MM.1S (cell line): ENCODE measurements around the gene METTL1.

Source experiments
- CTCF ChIP-seq: fragments of 300-600 bp; sonication (generic); IDR thresholded peaks from 2 replicates; pipeline ENCODE4 v1.5.1; 2016; ENCODE audit warnings: antibody characterized with exemption, low read length, mixed read lengths
- EZH2phosphoT487 ChIP-seq: fragments of 300-600 bp; sonication (generic); IDR thresholded peaks from 2 replicates; pipeline ENCODE4 v1.6.1; 2018; ENCODE audit warnings: antibody characterized with exemption, low read length

DNA sequence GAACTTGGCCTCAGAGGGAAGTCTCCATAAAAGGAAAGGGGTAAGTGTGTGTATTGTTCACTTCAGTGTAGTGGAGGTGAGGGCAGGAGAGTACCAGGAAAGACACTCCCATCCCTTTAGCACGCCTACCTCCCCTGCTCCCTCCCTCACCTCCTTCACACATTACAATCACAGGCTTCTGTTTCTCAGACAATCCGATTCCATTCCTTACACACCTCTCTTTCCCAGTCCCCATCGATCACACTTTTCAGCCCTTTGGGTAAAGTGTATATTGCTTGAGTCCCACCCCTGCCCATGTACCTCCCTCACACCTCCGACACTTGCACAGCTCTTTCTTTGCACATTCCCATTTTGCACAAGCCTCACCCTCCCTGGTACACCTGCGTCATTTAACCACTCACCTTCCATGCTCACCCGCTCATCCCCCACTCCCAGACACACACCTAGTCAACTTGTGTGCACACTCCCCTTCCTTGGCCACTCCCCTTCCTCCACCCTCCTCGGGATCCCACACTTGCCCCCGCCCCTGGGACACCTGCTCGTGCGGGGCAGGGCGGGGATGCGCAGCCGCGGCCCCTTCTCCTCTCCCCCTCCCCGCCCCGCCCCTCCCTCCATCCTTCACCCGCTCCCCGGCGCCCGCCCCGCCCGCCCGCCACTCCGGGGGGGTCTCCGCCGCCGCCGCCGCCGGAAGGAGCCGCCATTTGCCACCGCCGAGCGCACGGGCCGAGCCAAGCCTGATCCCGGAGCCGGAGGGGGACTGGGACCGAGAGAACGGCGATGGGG, 17.3 kb downstream of the METTL1 start, which contains the start of gene MARCHF9:
- no peak for TF ChIP-seq CTCF
- no peak for TF ChIP-seq EZH2phosphoT487
